Fibroblast of skin of scalp (primary cell): ENCODE measurements around the gene ZMAT5.
A peak's percentile ranks its signal among the peaks of the same experiment; 100 is the strongest.

Source experiments
- DNase-seq: peaks from one replicate; pipeline ENCODE4 v3.0.0-alpha.2; 2013

Gene ZMAT5

DNA sequence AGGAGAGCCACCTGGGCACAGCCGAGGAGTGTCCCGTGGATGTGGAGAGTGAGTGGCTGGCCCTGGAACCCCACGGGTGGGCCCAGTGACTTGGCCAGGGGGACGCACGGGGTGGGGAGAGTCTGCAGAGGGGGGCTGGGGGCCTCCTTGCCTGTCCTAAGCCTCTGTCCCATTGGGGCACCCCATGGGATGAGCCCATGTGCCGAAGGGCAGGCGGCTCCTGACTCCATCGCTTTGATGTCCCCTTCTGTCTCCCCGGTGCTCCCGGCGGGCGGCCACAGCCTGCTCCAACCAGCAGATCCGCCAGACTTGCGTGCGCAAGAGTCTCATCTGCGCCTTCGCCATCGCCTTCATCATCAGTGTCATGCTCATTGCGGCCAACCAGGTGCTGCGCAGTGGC is 37.6 kb downstream of the ZMAT5 start:
- no peak for DNase-seq

DNA sequence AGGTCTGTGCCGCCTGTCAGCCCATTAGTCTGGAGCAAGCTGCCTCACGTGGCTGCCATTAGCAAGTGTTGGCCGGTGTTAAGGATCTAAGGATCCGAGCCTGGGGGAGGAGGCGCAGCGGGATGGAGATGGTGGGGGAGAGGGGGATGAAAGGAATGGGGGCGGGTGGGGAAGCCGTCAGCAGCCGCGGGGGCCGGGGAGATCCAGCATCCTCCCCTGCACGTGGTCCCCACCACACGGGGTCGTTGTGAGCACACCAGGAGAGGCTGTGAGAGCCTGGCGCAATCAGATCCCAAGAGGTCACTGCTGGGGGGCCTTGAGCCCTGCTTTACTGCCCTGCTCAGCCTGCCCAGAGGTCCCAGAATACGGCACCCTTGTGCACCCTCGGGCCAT is 39.7 kb downstream of the ZMAT5 start:
- DNase-seq, result peak; percentile 50

DNA sequence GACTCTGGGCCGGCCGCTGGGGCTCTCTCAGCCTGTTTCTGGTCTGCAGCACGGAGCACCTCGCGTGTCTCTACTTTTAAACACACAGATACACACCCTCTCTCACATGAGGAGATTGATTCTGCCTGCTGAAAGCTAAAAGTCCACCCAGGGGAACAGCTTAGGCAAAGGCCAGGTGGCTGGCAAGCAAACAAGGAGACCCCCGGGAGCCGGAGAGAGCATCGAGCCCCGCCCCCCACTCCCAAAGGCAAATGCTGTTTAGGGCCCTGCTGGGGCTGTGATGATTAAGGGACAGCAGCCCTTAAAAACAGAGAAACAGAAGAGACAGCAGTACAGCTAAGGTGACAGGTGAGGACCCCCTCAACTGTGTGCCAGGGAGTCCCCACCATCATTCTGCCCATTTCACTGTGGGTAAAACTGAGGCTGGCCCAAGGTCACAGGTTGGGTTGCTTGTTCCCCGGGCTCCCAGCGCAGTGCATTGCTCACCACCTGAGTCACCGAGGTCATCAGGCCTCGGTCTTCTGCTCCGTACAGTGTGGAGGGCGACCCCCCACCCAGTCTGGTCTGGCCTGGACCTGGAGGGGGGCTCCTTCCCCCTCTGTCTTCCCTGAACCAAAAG is 40.2 kb downstream of the ZMAT5 start:
- DNase-seq, result no peak

DNA sequence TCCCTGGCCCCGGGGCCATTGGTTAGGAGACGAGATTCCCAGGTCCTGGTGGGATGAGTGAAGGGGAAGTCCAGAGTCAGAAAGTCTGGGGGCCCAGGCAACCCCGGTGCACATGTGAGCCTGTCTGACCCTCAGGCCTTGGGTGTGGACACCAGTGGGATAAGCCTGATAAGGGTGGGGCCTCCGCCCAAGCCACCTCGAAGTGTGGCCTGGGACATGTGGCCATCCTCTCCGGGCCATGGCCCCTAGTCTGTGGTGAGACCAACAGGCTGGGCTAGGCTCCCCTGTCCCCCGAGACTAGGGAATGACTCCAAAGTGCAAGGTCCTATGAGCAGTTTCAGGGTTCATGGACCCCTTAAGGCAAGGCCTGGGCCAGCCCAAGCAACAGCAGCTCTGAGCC is 40.7 kb downstream of the ZMAT5 start:
- DNase-seq, result no peak

DNA sequence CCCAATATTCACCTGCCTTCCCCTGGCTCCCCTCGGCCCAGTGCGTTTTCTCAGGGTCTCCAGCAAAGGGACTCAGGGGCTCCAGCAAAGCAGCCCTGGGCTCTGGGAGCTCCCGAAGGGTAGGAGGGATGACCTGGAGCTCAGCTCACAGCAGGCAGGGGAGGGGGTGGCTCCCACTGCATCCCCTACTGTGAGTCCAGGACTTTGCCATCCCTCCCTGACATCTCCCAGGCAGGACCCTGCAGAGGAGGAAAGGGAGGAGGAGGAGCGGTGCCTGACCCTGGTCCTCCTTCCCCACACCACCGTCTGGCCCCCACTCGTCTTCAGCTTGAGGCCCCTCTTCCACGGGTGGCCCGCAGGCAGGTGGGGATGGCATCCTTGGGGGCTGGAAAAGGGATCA is 42.0 kb downstream of the ZMAT5 start:
- DNase-seq, result no peak

DNA sequence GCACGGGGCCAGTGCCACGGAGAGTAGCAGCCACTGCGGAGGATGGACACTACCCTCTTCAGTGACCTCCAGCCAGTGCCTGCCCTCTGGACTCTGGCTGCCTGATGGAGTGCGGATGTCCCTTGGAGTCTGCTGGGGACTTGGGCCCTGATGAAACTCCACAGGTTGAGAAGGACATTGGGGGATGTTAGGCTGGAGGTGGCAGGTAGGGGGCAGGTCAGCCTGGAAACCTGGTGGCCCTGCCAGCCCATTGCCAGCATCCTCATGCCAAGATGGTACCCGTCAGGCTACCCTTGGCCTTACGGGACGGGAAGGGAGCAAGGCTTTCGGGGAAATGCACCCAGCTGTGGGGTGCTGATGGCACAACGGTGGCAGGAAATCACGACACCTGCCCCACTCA is 43.0 kb downstream of the ZMAT5 start:
- DNase-seq, result no peak

DNA sequence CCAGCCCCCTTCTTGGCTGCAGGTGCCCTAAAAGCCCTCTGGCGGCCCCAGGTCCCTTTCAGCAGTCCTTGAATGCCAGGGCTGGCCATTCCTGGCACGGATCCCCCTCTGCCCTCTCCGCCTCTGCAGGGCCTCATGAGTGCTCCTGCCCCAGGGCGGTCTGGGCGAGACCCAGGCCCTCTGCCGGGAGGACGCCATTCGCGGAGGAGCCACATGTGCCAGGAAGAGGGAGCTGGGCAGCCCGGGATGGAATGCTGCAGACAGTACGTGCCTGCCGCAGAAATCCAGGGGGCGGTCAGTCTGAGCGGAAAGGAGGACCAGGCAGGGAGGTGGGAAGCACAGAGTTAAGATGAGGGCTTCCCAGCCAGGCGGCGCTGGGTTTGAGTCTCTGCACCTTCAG is 44.2 kb downstream of the ZMAT5 start:
- no peak for DNase-seq

DNA sequence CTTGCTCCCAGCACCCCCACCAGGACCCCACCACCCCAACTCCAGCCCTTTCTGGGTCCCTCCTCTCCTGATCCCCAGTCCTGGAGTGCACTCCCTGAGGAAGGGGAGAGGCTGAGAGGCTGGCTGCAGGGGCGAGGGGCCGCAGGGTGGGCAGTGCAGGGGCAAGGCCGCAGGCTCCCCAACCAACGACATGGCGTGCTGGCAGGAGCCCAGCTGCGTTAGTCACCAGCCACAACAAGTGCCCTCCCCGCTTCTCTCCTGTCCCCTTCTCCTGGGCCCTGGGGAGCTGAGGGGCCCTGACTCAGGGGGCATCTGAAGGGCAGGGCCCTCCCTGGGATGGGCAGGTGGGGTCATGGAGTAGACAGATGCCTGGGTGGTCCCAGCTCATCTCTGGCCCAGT is 44.7 kb downstream of the ZMAT5 start:
- no peak for DNase-seq

DNA sequence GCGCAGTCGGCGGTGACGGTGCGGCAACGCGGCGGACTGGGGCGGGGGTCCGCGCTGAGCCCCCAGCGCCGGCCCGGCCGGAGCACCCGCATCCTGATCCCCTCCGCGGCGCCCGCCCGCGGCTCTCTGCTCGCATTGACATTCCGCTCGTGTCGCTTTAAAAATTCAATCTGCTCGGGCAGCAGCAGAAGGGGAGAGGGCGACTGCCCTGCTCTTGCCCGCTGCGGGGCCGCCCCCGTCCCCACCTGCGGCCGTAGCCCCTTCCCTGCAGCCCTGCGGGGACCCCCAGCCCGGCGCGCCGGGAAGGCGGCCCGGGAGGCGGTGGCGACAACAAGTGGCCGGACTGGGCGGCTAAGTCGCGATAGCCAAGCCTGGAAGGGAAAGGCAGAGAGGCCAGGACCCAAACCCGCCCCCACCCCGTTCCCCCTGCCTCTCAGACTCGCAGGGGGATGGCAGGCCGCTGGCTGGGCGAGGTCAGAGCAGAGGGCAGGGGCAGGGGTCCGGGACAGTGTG is 45.9 kb downstream of the ZMAT5 start:
- DNase-seq, result no peak

DNA sequence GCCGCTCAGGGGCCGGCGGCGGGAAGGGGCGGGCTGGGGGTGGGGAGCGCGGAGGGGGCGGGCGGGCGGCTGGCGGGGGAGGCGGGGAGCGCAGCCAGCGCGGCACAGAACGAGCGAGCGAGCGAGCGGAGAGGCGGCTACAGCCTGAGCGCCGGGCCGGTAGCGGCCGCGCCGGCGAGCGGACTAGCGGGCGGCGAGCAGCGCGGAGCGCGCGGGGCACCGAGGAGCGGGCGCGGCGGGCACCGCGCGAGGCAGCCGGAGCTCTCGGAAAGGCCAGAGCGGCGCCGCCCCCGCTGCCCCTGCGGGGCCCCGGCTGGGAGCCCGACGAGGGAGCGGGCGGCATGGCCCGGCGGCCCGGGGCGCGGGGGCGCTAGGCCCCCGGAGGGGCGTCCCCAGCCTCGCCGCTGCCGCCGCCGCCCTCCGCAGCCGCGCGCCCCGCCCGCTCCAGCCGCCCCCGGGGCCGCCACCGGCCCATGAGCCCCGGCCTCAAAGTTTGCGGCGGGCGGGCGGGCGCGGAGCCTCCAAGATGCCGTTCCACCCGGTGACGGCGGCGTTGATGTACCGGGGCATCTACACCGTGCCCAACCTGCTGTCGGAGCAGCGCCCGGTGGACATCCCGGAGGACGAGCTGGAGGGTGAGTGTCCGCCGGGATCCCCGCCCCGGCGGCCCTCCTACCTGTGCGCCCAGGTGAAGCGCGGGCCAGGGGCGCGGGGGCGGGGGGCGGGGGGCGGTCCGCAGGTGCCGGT is 46.7 kb downstream of the ZMAT5 start, which contains the start of gene CABP7:
CABP7 (plus strand) TSS at position 105 of the 747 bp plus-strand sequence; CDS start at position 527, 422 bp downstream.
- no peak for DNase-seq

DNA sequence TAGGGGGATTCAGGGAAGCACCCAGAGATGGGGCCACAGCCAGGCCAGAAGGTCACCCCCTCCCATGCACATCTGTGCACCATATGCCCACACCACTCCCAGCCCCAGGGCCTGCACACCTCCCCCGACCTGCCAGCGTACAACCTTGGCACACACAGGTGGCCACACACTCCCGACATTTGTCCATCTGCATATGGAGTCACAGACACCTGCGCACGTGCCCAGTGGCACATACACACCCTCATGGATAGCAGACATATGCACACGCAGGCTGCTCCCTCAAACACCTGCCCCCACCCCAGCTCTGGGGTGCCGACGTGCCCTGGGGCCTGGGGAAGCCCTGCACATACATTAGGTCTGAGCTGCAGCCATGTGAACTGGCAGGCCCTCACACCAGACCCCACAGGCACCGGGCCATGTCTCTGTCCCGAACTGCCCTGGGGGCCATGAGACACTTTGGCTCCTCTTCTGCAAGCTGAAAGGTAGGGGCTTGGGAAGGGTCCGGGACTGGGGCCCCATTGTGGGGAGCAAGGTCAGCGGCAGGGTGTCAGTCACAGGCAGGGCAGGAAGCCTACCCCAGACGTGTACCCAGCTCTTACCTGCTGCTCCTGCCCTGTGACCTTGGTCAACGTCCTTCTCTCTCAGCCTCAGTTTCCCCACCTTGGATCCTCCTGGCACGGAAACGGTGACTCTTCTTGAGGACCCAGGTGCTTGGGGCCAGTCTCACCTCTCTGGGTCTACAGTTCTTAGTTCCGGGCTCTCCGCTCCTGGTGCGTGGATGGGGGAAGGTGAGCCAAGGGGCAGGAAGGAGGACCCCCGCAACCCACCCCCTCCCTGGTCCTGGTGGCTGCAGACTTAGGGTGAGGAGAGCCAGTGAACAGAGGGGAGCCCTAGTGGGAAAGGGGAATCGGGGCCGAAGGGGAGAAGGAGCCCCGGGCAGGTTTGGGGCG is 47.6 kb downstream of the ZMAT5 start:
- no peak for DNase-seq

DNA sequence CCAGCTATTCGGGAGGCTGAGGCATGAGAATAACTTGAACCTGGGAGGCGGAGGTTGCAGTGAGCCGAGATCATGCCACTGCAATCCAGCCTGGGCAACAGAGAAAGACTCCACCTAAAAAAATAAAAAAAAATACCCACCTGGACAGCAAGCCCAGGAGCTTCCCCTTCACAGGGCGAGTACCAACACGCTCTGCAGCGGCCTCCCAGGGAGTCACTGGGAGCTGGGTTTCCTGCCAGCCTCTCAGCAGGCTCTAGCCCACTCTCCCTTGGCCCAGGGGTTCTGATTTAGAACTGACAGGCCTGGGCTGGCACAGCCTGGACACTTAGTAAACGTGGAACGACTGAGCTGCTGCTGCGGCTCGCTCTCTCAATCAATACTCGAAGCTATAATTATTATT is 49.0 kb downstream of the ZMAT5 start:
- DNase-seq, result no peak

DNA sequence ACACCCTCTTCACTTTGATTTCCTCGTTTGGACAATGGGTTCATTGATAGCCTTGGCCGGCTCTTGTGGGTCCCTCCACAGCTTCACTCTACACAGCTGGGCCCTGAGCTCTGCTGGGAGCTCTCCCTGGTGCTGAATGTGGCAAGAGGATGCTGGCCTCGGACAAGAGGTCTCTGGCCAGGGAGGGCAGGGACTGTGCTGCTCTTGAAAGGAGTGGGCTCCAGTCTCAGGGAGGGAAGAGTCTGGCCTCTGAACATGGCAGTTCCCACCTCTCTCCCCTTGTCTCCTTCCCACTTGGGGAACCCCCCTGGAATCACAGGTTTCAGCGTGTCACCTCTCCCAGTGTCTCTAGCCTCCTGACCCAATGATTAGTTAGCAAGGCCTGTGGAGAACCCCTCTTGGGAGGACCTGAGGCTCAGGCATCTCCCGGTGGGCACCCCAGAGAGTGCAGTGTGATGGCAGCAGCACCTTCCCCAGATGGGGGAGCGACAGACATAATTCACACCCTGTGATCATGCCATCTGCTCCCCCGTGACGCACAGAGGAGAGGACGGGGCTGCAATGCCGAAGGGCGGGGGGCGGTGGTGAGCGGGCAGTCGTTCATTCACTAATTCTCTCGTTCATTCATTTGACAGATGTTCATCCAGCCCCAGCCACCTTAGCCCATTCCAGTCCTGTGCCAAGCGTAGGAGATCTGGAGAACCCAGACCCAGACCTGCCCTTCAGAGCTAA is 49.8 kb downstream of the ZMAT5 start:
- peak; percentile 75 for DNase-seq

DNA sequence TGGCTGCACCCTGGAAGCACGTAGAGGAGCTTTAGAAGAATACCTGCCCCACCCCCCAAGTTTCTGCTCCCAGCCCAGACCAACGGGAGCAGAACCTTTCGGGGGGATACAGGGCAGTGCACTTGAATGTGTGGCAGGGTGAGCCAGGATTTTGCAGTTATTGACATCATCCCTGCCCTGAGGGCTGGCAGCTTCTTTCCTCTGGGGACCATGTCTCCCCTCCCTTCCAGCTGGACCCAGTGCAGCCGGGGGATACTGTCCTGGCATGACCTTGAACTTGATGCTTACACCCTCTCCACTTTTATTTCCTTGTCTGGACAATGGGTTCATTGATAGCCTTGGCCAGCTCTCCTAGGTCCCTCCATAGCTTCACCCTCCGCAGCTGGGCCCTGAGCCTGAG is 51.1 kb downstream of the ZMAT5 start:
- DNase-seq, result no peak

DNA sequence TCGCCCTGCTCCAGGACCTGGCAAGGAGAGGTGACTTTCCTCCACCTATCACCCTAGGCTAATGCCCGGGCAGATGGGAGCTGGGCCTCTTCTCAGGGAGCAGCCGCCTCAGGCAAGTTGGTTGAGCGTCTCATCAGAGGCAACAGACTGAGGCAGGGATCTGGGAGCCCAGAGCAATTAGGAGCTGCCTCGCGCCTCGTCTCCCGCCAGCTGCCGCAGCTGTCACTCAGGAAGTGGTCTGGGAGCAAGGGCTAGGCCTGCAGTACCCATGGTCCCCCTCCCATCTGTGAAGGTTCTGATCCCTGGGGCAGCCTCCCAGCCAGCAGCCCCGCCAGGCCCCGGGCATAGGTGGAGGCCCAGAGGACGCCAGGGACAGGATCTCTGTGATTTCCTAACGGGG is 51.6 kb downstream of the ZMAT5 start:
- no peak for DNase-seq

DNA sequence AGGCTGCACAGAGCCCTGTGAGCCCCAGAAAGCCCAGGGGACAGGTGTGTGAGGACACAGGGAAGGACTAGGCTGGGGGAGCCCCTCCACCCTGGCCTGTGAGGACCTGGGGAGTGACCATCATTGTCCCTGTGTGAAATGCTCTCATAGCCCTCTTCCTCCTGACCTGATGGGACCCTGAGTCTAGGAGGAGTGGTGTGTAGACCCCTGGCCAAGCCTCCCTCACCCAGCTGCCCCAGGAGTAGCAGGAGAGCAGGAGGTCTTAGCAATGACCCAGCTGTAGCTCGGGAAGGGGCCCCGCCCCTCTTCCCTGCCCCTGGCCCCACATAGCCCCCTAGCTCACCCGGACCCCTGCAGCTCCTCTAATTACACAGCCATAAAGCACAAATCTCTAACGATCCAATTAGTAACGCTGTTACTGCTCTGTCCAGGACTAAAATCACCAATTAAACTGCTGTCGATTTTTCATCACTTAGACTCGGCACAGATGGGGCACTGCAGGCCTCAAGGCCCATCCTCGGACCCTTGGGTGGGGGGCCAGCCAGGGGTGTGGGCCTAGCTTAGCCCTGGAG is 53.6 kb downstream of the ZMAT5 start:
- DNase-seq, result no peak

DNA sequence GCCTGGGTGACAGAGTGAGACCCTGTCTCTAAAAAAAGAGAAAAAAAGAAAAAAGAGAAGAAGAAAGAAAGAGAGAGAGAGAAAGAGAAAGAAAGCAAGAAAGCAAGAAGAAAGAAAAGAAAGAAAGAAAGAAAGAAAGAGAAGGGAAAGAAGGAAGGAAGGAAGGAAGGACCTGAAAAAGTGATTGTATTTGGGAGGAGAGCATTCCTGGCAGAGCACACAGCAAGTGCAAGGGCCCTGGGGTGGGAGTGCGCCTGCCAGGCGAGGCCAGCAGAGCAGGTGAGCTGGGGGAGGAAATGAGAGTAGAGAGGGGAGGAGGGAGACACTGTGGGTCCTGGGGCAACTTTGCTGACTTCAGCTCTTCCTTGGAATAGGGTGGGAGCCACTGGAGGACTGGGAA is 54.7 kb downstream of the ZMAT5 start:
- DNase-seq, result no peak

DNA sequence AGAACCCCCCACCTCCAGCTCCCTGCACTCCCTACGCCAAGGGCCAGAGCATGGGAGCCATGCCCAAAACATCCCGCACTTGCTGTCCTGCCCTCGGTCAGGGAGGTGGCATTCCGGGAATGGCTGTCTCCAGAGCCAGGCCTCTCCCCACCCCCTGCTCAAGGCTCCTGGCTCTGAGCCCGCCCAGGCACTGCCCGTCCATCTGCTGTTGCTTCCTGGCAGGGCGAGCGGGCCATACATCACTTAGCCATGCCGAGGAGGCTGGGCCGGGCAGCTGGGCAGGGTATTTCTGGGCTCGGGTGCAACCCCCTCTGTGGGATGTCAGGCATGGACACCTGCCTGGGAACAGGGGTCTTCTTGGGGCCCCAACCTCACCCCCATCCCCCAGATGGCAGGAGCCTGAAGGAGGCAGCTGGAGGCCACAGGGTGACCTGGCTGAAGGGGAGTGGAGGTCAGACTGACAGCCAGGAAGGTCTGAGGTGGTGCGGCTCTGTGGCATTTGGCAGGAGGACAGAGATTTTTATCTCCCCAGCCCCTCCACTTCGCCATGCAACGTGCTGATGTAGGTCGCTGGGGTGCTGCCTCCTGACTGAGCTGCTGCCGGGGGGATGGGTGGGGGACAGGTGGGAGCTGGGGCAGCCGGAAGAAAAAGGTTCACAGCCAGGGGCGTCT is 55.7 kb downstream of the ZMAT5 start:
- DNase-seq, result no peak

DNA sequence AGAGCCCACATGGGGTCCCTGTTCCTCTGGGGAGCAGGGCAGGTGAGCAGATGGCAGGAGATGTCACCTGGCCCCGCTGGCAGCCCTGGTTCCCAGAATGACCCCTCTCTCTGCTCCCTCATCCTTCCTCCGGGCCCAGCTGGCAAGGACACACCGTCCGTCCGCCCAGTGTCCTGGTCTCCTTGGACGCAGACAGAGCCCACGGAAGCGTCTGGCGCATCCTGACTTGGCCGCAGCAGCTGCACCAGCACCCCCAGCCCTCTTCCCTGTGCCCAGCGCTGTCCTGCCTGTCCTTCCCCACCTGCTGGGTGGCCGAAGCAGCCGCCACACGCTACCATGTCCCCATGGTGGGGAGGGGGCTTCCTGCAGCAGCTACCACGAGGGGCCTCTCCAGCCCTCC is 56.6 kb downstream of the ZMAT5 start:
- no peak for DNase-seq

DNA sequence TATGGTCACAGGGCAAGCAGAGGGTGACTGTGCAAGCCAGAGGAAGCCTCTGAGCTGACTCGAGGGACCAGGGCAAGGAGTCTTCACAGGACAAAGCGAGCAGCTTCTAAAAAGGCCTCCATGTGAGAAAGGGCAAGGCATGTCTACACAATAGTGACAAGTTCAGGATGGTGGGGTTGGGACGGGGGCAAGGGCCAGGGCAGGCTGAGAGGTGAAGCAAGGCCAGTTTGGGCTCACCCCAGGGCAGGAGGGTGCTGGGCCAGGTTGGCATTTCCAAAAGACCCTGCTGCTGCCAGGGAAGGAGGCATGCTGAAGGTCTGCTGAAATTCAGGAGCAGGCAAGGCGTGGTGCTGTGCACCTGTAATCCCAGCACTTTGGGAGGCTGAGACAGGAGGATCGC is 59.3 kb downstream of the ZMAT5 start:
- no peak for DNase-seq

DNA sequence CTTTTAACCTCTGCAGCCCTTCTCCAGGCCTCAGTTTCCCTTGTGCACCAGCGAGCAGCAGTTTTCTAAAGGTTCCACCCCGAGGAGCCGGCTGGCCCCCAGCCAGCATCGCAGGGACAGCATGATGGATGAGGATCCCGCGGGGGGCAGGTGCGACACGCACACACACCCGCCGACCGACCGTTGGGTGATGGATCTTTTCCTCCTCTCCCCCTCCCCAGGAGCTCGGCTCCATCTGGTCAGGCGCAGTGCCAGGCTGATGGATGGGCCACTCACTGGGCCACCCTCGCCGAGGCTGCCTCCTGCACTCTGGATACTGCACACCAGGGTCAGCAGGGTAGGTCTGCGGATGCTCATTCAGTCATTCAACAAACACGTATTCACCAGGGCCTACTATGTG is 59.8 kb downstream of the ZMAT5 start:
- DNase-seq, result no peak

DNA sequence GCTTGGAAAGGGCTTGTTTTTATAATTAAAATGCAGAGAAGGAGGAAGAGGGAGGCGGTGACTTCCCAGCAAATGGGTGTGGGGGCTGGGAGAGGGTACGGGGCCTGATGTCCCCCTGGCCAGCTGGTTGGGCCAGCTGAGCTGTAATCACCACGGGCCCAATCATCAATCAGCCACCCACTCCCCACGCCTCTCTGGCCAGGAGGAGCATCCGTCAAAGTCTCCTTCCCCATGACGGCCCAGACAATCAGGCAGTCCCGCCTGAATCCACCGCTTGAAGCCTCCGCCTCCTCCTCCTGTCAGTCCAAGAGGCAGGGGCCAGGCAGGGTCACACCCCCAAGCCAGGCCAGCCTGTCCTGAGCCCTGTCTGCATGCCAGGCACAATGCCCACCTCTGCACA is 60.3 kb downstream of the ZMAT5 start:
- no peak for DNase-seq
